Esophagus muscularis mucosa (tissue), 4 donors: ENCODE data around the gene TIMM8B. TPM values are rescaled to one million over a fixed set of nuclear protein-coding genes. Genes with fewer than 3 reads are reported as not detected.

ENCODE experiments used
- DNase-seq: peaks from one replicate; pipeline ENCODE4 v3.0.0-alpha.2; 2017; ENCODE audit errors: extremely low spot score
- H3K27ac ChIP-seq, 4 donors: fragments of 200-600 bp; sonication (generic); replicated peaks in 1 of 4; 1 replicate in 3 of 4; 2 replicates in 1 of 4; pipeline ENCODE4 v1.5.1; 2016 to 2019; ENCODE audit warnings: mild to moderate bottlenecking in 1 of 4
- H3K27me3 ChIP-seq, 4 donors: fragments of 200-600 bp; sonication (generic); one replicate each; pipeline versions ENCODE4 v1.5.1 to v1.6.0; 2016 to 2019
- H3K36me3 ChIP-seq, 4 donors: fragments of 200-600 bp; sonication (generic); one replicate each; pipeline ENCODE4 v1.5.1; 2016 to 2019
- H3K4me1 ChIP-seq, 4 donors: fragments of 200-600 bp; sonication (generic); one replicate each; pipeline ENCODE4 v1.5.1; 2016 to 2019
- H3K4me3 ChIP-seq, 4 donors: fragments of 200-600 bp; sonication (generic); 1 replicate in 2 of 4; 2 replicates in 2 of 4; pipeline ENCODE4 v1.5.1; 2016 to 2019; ENCODE audit warnings: mild to moderate bottlenecking in 4 of 4, moderate library complexity in 1 of 4
- H3K9me3 ChIP-seq, 4 donors: fragments of 200-600 bp; sonication (generic); 1 replicate in 3 of 4; 2 replicates in 1 of 4; pipeline ENCODE4 v1.5.1; 2016 to 2019
- CTCF ChIP-seq, 3 experiments: fragments of 200-600 bp in 2 of 3; fragments of 450-650 bp in 1 of 3; sonication (generic) in 2 of 3; IDR thresholded peaks; one replicate each; pipeline ENCODE4 v1.5.1; 2017 to 2019; ENCODE audit warnings: antibody characterized with exemption in 3 of 3, mild to moderate bottlenecking in 2 of 3, moderate library complexity in 1 of 3
- EP300 ChIP-seq: sonication (generic); formaldehyde crosslinking; IDR thresholded peaks from one replicate; pipeline ENCODE4 v1.6.1; 2017; ENCODE audit warnings: antibody characterized with exemption
- POLR2A ChIP-seq: fragments of 450-650 bp; IDR thresholded peaks from one replicate; pipeline ENCODE4 v1.6.1; 2017; ENCODE audit warnings: antibody characterized with exemption, moderate library complexity, mild to moderate bottlenecking, low read depth
- POLR2AphosphoS5 ChIP-seq, 2 donors: sonication (generic); formaldehyde crosslinking; IDR thresholded peaks; one replicate each; pipeline ENCODE4 v1.6.1; 2017; ENCODE audit warnings: antibody characterized with exemption in 2 of 2
- WGBS: methylation state at CpG from one replicate; pipeline ENCODE4 v1.1.5; 2018; 5-methylcytosine and 5-hydroxymethylcytosine counted together
- intact Hi-C: fragments of 100-400 bp; cut with DNase I; formaldehyde crosslinking; loops from one replicate; pipeline ENCODE4 v1.15.1; 2023
- total RNA-seq, 4 donors: library from RNA; depleted of rRNA; stranded (reverse); fragments of >200 nt; gene quantifications; one replicate each; pipeline versions ENCODE4 v1.1.0 to v1.2.1, GENCODE V29; 2016

TIMM8B gene
- total RNA-seq, 4 donors from 2014 or later = 27.8 to 57.7 (median 30.9) TPM

GRCh38 chr11:112106070-112106469, 19.5 kb upstream of the TIMM8B start:
- TF ChIP-seq CTCF (IDR thresholded peaks at IDR 0.05) (no peak), POLR2AphosphoS5 (IDR thresholded peaks at IDR 0.05) (no peak), EP300 (no peak), POLR2A (no peak)
- Histone ChIP-seq H3K4me1 (no peaks in the 10 kb centered on the region), H3K4me3 (no peak overlapping the region), H3K27me3 (no peaks in the 10 kb centered on the region), H3K27ac (no peak overlapping the region), H3K36me3 (peaks cover 0 to 14% (median 9%) of the 10 kb centered on the region in 4 donors), H3K9me3 (no peaks in the 10 kb centered on the region)
- intact Hi-C loops = no loop called here
- DNase-seq = no peak
- WGBS = 94% methylated on average over 8 of the region's 8 CpGs

DNA sequence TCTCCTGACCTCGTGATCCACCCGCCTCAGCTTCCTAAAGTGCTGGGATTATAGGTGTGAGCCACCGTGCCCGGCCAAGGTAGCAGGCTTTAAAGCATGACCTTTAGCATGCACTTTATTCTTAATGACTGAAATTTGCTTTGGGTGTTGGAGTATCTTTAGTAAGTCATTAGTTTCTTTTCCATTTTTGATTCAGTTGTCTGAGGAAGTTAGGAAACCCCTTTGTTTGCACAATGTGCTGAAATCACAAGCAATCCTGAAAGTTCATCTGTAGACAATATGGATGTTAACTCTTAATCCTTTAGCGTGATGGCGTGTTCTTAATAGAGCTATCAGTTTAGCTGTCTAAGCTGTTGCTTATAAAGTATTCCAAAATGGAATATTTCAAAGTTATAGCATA, 16.9 kb upstream of the TIMM8B start:
- no peaks in the 10 kb centered on the region for H3K9me3 ChIP-seq
- H3K27me3 ChIP-seq = no peaks in the 10 kb centered on the region
- WGBS = 89% methylated on average over 6 of the region's 6 CpGs
- no peak for TF ChIP-seq EP300
- TF ChIP-seq POLR2A = no peak
- TF ChIP-seq POLR2AphosphoS5 (IDR thresholded peaks at IDR 0.05) = no peak
- TF ChIP-seq CTCF (IDR thresholded peaks at IDR 0.05) = no peak
- peaks cover 0 to 20% (median 11%) of the 10 kb centered on the region in 4 donors for H3K36me3 ChIP-seq
- intact Hi-C loops = no loop called here
- H3K27ac ChIP-seq = no peak overlapping the region
- DNase-seq = no peak
- no peak overlapping the region for H3K4me3 ChIP-seq
- peaks cover 0 to 7% (median 0%) of the 10 kb centered on the region in 4 donors for H3K4me1 ChIP-seq

- Histone ChIP-seq H3K9me3 (no peaks in the 10 kb centered on the region), H3K27me3 (no peaks in the 10 kb centered on the region), H3K4me3 (no peak overlapping the region), H3K4me1 (peaks cover 0 to 7% (median 0%) of the 10 kb centered on the region in 4 donors), H3K27ac (no peak overlapping the region), H3K36me3 (peaks cover 8 to 40% (median 22%) of the 10 kb centered on the region in 4 donors)
- intact Hi-C loops = no loop called here
- DNase-seq = no peak
- 48% methylated on average over 2 of the region's 2 CpGs for WGBS
- no peak for TF ChIP-seq POLR2AphosphoS5 (IDR thresholded peaks at IDR 0.05)
- TF ChIP-seq EP300 = no peak
- TF ChIP-seq POLR2A = no peak
- no peak for TF ChIP-seq CTCF (IDR thresholded peaks at IDR 0.05)
Observed at GRCh38 chr11:112100462-112100861, 13.9 kb upstream of the TIMM8B start.

DNA sequence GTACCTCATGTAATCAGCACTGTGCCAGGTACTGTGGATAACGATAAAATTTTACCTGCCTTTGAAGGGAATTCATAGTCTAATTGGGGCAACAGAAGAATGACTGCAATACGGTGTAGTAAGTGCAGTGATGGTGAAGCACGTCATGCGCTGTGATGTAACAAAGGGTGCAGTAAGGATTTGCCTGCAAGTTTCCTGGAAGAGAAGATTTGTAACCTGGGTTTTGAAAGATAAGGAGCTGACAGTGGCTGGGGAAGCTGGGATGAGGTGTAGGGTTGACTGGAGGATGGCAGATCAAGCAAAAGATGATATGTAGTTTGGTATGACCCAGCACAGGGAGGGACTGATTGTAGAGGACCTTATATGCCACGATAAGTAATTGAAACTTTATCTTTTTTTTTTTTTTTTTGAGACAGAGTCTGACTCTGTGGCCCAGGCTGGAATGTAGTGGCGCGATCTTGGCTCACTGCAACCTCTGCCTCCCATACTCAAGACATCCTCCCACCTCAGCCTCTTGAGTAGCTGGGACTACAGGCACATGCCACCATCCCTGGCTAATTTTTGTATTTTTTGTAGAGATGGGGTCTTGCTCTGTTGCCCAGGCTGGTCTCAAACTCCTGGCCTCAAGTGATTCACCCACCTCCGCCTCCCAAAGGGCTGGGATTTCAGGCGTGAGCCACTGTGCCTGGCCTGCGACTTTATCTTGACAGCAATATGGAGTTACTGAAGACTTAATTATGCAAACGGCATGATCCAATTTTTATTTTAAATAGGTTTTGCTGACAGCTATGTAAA, 11.4 kb upstream of the TIMM8B start:
- no peaks in the 10 kb centered on the region for H3K9me3 ChIP-seq
- intact Hi-C loops = no loop called here
- H3K4me3 ChIP-seq = no peak overlapping the region
- TF ChIP-seq POLR2A = no peak
- TF ChIP-seq CTCF (IDR thresholded peaks at IDR 0.05) = no peak
- TF ChIP-seq EP300 = no peak
- no peak for TF ChIP-seq POLR2AphosphoS5 (IDR thresholded peaks at IDR 0.05)
- H3K36me3 ChIP-seq = peaks cover 34 to 65% (median 45%) of the 10 kb centered on the region in 4 donors
- peaks cover 0 to 7% (median 0%) of the 10 kb centered on the region in 4 donors for H3K4me1 ChIP-seq
- WGBS = 91% methylated on average over 11 of the region's 11 CpGs
- no peak overlapping the region for H3K27ac ChIP-seq
- peak; percentile 2 for DNase-seq
- H3K27me3 ChIP-seq = no peaks in the 10 kb centered on the region
